ENCODE results near the gene FAM43A.

FAM43A gene

GRCh38 chr3:194676471-194676870 lies 9.2 kb upstream of the FAM43A start:
- no peak for DNase-seq

GRCh38 chr3:194680888-194681615 lies 4.6 kb upstream of the FAM43A start:
- DNase-seq, result no peak

GRCh38 chr3:194682189-194682693 lies 3.4 kb upstream of the FAM43A start:
- DNase-seq, result no peak

- peak; percentile 67 for DNase-seq
These were observed 2.9 kb upstream of the FAM43A start for GRCh38 chr3:194682694-194683310.

DNA sequence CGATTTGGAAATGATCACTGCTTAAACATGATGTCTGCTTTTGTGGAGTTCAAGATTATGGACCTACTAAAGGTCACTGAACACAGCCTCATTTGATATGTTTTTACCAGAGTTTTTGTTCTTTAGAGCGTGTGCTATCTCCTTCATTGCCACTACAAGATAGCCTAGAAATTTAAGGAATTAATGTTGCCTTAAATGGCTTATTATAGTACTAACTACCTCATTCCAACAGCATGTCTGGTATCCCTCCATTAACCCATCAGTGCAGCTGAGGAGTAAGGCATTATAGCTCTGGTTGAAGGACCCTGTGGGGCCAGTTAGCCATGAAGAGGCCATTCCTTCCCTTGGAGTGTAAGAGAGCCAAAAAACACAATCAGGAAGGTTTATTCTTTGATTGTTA lies 2.3 kb upstream of the FAM43A start:
- DNase-seq, result no peak

DNA sequence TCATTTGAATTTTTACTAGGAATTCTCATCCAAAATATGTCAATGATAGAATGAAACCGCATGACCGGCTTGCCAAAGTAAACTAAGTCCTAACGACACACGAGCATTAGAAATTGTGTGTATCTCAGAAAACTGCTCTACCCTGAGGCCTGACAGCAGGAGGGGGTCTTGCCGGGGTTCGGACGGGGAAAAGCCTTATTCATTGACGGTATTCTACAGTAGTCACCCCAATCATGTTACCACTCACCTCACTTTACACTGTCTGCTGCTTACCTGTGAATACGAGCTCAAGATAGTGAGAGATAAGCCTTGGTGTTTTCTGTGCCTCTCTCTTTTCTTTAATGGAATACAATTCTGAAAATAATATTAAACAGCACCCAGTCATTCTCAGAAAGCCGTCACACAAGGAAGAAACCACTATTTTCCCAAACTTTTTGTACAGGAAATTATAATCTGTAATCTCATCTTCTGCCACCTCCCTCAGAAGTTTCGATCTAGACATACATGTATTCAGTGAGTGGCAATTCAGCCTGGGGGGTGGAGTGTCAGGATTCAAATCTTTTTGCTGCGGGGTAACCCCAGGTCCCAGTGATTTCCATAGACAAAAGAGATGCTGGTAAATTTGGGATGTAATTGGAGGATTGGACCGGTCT lies 492 bp upstream of the FAM43A start:
- no peak for DNase-seq

DNA sequence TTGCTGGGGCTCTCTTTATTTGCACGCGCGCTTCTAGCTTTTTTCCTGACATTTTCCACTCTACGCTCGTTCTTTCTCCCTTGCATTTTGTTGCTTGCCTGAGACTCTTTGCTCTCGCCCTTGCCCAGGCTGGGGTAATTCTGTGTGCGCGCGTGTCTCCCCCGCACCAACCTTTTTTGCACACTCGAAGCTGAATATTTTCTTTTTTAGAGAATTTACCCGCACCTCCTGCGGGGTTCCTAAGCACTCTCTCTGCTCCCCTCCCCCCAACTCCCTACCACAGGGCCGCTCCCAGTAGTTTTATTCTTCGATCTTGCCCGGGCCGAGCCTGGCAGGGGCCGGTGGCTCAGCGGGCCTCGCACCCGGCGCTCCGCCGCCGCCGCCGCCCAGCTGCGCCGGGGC lies 732 bp downstream of the FAM43A start:
- DNase-seq, result no peak

- no peak for DNase-seq
These were observed 1.3 kb downstream of the FAM43A start for GRCh38 chr3:194686816-194687637.

GRCh38 chr3:194687638-194688199 lies 2.0 kb downstream of the FAM43A start:
- DNase-seq, result peak; percentile 49

DNA sequence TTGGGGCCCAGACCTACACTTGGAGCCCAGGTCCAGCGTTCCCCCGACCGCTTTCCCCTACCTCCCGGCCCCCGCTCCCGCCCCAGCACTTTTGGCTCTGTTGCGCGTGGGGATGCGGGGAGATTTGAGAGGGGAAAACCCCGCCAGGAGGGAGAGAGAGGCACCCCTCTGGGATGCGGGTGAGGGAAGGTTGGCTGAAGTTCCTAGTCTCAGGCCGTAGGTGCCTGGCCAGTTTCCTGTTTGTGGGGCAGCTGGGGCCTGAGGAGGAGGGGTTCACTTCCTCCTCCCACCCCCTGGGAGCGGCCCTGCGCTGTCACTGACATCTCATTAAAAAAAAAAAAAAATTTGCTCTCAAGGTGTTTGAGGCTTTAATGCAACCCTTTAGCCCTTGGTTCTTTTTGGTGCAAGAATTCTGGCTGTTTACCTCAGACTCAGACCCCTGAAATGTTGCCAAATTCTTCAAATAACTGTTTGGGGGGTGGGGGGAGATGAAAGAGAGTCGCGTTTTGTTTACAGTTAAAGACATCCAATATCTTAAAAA lies 2.6 kb downstream of the FAM43A start:
- peak; percentile 55 for DNase-seq

- no peak for DNase-seq
These were observed 3.3 kb downstream of the FAM43A start for GRCh38 chr3:194688946-194689345.

GRCh38 chr3:194689493-194689944 lies 3.8 kb downstream of the FAM43A start:
- peak; percentile 3 for DNase-seq

- no peak for DNase-seq
These were observed 5.1 kb downstream of the FAM43A start for GRCh38 chr3:194690501-194691372.

DNA sequence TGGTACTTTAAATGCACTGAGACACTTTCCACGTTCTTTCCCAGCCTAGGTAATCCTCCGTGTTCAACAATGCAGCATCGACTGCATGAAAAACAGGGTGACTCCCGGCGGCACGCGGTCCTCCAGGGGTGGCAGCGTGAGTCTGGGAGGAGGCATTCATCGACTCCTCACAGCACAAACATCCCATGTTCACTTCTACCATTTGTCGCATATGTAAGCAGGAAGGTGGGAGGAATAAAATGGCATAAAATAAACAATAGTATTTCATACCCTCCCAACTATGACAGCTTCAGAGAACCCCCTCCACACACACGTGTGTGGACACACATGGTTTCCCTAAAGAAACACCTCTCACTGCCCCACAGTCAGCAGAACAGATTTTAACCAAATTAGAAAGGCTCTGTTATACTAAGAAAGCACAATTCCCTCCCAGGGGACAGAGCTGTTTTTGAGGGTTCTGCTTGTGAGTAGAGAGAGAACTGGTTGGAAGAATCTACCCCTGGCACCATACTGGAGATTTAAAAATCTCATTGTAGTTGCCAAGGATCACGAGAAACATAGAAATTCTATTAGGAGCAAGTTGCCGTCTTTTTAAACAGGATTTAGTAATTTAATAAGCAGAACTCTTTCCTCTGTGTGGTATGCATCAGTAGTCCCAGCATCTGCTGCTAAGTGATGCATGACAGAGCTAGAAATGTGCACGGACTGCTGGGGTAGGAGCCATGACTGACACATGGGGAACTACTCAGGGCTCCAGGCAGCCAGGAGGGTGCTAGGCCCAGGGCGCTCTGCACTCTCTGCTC lies 6.0 kb downstream of the FAM43A start:
- no peak for DNase-seq

DNA sequence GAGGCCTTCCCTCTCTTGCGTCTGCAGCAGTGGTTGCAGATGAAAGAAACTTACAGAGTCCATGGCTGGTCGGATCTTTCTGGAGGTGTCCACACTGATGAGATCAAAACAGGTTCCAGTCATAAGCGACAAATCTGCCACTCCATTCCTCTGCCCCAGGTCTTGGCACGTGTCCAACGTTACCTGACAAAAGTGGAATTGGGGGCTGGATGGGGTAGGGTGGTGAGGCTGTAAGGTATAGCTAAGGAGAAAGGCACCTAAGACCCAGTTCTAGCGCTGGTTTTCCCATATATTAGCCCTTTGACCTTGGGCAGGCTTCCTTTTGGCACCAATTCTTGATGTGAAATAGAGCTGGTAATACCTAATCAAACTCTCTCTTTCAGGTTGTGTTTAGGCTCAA lies 11.0 kb downstream of the FAM43A start:
- no peak for DNase-seq

GRCh38 chr3:194702545-194702944 lies 16.9 kb downstream of the FAM43A start:
- no peak for DNase-seq

- no peak for DNase-seq
These were observed 19.5 kb downstream of the FAM43A start for GRCh38 chr3:194705227-194705626.

GRCh38 chr3:194705761-194706160 lies 20.1 kb downstream of the FAM43A start:
- no peak for DNase-seq

DNA sequence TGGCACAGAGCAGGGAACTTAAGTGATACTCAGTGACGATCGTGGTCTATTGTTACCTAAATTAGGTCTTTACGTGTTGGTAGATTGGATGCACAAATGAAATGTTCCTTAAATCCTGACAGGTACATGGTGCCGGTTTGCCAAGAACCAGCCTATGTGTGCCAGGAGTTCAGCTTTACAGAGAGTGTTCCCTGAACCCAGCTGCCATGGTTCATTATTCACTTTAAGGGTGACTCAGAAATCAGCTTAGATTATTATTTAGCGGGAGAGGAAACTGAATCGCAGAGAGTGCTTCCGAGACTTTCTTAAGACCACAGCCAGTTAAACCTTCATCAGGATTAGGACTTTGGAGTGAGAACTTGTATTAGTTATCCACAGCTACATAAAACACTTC lies 21.5 kb downstream of the FAM43A start:
- DNase-seq, result no peak

- DNase-seq, result no peak
These were observed 25.6 kb downstream of the FAM43A start for GRCh38 chr3:194711286-194711685.

DNA sequence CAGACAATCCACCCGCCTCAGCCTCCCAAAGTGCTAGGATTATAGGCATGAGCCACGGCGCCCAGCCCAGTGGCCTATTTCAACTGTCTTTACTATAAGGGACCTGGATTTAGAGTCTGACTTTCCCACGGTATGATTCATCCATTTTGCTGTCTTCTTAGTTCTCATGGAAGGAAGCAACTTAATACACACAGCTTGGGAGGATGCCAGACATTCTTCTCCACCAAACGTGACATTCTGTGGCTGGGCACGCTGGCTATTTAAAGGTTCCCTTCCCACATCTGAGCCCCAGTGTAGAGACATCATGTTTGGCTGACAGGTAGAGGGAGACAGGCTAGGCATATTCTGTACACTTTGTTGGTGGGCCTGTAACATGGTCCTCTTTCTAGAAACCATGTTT lies 26.2 kb downstream of the FAM43A start:
- no peak for DNase-seq
